Retina (tissue), 1 donor: ENCODE data around the gene GIMAP8.
"Not testable (repeated sequence)": the region's sequence is repeated elsewhere in the genome, so short reads cannot be mapped to it uniquely, and the experiment has no call there.

Experiments used
- DNase-seq: peaks from one replicate; pipeline ENCODE4 v3.0.0-alpha.2; 2016

GIMAP8 gene

GRCh38 chr7:150468241-150468640, 17.8 kb downstream of the GIMAP8 start:
- DNase-seq: no peak

GRCh38 chr7:150471886-150472285, 21.5 kb downstream of the GIMAP8 start:
- no peak for DNase-seq

GRCh38 chr7:150473902-150474301, 23.5 kb downstream of the GIMAP8 start:
- no peak for DNase-seq

GRCh38 chr7:150476285-150476684, 25.9 kb downstream of the GIMAP8 start:
- DNase-seq: no peak

- no peak for DNase-seq
Measured at GRCh38 chr7:150476819-150477631, 26.6 kb downstream of the GIMAP8 start.

GRCh38 chr7:150479023-150479716, 28.7 kb downstream of the GIMAP8 start:
- no peak for DNase-seq

GRCh38 chr7:150481186-150481920, 30.9 kb downstream of the GIMAP8 start:
- DNase-seq: no peak

GRCh38 chr7:150481922-150482321, 31.5 kb downstream of the GIMAP8 start:
- DNase-seq: no peak

- not testable (repeated sequence) for DNase-seq
Measured at GRCh38 chr7:150483514-150483913, 33.1 kb downstream of the GIMAP8 start.

- DNase-seq: not testable (repeated sequence)
Measured at GRCh38 chr7:150484071-150484470, 33.6 kb downstream of the GIMAP8 start.

- no peak for DNase-seq
Measured at GRCh38 chr7:150487625-150488024, 37.2 kb downstream of the GIMAP8 start.

GRCh38 chr7:150489782-150490181, 39.4 kb downstream of the GIMAP8 start:
- DNase-seq: no peak

- not testable (repeated sequence) for DNase-seq
Measured at GRCh38 chr7:150493442-150493841, 43.0 kb downstream of the GIMAP8 start.

GRCh38 chr7:150502519-150502918, 52.1 kb downstream of the GIMAP8 start:
- no peak for DNase-seq

- DNase-seq: no peak
Measured at GRCh38 chr7:150503155-150503554, 52.7 kb downstream of the GIMAP8 start.

- no peak for DNase-seq
Measured at GRCh38 chr7:150503581-150503980, 53.2 kb downstream of the GIMAP8 start.

GRCh38 chr7:150507947-150508602, 57.6 kb downstream of the GIMAP8 start:
- DNase-seq: no peak

- DNase-seq: no peak
Measured at GRCh38 chr7:150511048-150511447, 60.6 kb downstream of the GIMAP8 start.

GRCh38 chr7:150513758-150514157, 63.3 kb downstream of the GIMAP8 start:
- no peak for DNase-seq

- no peak for DNase-seq
Measured at GRCh38 chr7:150514748-150515222, 64.4 kb downstream of the GIMAP8 start, which contains the start of gene GIMAP7. Gene GIMAP7, plus strand, starts transcription at chr7:150514872. Its CDS starts 5,103 bp downstream, at chr7:150519975.

GRCh38 chr7:150515248-150516147, 65.1 kb downstream of the GIMAP8 start:
- DNase-seq: no peak
